NCI-H1417 (cell line): Measurements from ENCODE around the gene GTF2IRD2.
"Not testable (repeated sequence)": the region's sequence is repeated elsewhere in the genome, so short reads cannot be mapped to it uniquely, and the experiment has no call there.

ENCODE experiments used
- DNase-seq, 3 experiments: peaks; one replicate each; lab custom pipeline; 2025; lab: John Stamatoyannopoulos, UW

Gene GTF2IRD2

GRCh38 chr7:74850833-74851721, at the start of gene GTF2IRD2:
Gene GTF2IRD2, minus strand, starts transcription at chr7:74851605. Its CDS starts 15,227 bp downstream, at chr7:74836378.
- DNase-seq = peak in 2 of 3 experiments; percentile 38 to 60

GRCh38 chr7:74890158-74891123, 39.0 kb upstream of the GTF2IRD2 start:
- peak; percentile 58 to 94 (median 84) for DNase-seq

DNA sequence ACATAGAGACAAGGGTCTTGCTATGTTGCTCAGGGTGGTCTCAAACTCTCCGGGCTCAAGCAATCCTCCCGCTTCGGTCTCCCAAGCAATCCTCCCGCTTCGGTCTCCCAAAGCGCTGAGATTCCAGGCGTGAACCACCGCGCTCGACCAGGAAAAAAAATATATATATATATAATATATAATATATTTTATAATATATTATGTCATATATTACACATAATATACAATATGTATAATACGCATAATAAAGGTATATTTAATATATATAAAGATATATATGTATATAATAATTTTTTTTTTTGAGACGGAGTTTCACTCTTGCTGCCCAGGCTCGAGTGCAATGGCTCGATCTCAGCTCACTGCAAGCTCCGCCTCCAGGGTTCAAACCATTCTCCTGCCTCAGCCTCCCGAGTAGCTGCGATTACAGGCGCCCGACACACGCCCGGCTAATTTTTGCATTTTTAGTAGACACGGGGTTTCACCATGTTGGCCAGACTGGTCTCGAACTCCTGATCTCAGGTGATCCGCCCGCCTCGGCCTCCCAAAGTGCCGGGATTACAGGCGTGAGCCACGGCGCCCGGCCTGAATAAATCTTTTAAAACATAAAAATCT, 38.2 kb upstream of the GTF2IRD2 start:
- DNase-seq = not testable (repeated sequence)

GRCh38 chr7:74885295-74885694, 33.9 kb upstream of the GTF2IRD2 start:
- not testable (repeated sequence) for DNase-seq

GRCh38 chr7:74882110-74882509, 30.7 kb upstream of the GTF2IRD2 start:
- not testable (repeated sequence) for DNase-seq

- not testable (repeated sequence) for DNase-seq
These were observed 23.5 kb upstream of the GTF2IRD2 start for GRCh38 chr7:74874748-74875512.

DNA sequence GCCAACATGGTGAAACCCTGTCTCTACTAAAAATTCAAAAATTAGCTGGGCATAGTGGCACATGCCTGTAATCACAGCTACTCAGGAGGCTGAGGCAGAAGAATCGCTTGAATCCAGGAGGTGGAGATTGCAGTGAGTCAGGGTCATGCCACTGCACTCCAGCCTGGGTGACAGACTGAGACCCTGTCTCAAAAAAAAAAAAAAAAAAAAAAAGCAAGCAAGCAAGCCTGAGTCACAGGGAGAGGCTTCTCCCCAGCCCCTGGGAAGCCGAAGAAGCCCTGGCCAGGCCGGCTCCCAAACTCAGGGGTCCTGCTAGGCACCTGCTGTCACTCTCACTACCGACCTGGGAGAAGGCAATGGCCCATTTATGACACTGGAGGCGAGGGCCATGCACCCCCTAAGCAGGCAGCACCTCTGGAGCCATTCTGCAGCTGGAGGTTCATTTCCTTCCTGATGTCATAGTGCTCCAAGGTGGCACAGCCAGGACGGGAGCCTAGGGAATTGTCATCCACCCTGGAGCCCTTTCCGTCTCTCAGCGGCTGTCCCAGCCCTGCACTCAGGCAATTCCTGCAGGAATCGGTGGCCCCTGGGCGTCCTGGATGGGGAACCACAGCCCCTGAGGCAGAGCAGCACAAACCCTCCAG, 22.8 kb upstream of the GTF2IRD2 start:
- DNase-seq = not testable (repeated sequence)

GRCh38 chr7:74872542-74872941, 21.1 kb upstream of the GTF2IRD2 start:
- not testable (repeated sequence) for DNase-seq

- not testable (repeated sequence) for DNase-seq
These were observed 14.4 kb upstream of the GTF2IRD2 start for GRCh38 chr7:74865777-74866176.

DNA sequence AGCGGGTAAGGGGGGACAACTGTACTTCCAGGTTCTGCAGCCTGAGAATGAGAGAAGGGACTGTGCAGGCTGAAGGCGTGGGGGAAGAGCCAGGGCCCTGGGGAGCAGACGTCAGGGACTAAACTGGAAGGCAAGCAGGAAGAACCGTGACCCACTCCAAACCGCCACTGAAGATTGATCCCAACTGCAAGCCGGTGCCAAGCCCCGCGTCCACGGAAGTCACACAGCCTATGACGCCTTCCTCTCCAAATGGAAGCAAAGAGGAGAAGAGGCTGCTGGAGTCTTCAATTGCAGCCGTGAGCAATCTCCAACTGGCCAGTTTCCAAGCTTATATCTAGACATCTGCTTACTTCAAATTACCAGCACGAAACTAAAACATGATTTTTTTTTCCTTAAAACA, 1.6 kb downstream of the GTF2IRD2 start:
- DNase-seq = not testable (repeated sequence)

- DNase-seq = not testable (repeated sequence)
These were observed 21.0 kb downstream of the GTF2IRD2 start for GRCh38 chr7:74830411-74830810.

DNA sequence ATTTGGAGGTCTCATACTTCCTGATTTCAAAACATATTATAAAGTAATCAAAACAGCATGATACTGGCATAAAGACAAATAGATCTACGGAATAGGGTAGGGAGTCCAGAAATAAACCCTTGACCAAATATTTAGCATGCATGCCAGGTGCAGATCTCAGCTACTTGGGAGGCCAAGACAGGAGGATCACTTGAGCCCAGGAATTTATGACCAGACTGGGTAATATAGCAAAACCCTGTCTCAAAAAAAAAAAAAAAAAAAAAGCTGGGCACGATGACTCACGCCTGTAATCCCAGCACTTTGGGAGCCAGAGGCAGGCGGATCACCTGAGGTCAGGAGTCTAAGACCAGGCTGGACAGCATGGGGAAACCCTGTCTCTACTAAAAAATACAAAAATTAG, 21.4 kb downstream of the GTF2IRD2 start:
- DNase-seq = not testable (repeated sequence)

DNA sequence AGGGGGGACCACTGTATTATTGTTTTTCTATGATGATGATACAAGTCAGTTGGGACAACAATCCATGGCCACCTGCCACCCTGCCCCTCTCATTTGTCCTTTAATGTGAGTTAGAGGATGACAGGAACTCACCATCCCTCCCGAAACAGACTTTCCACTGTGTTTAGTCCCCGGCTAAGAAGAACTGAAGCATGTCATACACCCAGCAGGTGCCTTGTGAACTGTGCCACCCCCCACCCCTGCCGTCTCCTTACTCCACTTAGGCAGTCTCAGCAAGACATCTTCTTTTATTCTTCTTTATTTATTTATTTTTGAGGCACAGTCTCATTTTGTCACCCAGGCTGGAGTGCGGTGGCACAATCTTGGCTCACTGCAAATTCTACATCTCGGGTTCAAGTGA, 30.1 kb downstream of the GTF2IRD2 start:
- not testable (repeated sequence) for DNase-seq

- not testable (repeated sequence) for DNase-seq
These were observed 31.1 kb downstream of the GTF2IRD2 start for GRCh38 chr7:74820146-74820805.

DNA sequence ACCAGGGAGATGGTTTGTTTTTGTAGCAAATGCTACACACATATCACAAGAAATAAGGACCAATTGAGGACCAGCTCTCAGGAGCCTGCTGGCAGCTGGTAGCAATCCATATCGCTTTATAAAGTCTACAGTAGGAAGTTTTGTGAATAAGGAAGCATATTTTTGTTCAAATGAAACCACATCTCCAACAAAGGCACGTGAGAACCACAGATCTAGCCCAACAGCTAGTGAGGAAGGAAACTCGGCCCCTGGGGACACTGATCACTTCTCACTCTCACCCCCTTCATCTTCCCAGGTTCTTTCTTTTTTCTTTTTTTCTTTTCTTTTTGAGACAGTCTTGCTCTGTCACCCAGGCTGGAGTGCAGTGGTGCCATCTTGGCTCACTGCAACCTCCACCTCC, 35.5 kb downstream of the GTF2IRD2 start:
- not testable (repeated sequence) for DNase-seq

GRCh38 chr7:74798644-74799043, 52.8 kb downstream of the GTF2IRD2 start:
- not testable (repeated sequence) for DNase-seq

GRCh38 chr7:74797848-74798622, 53.4 kb downstream of the GTF2IRD2 start:
- not testable (repeated sequence) for DNase-seq

DNA sequence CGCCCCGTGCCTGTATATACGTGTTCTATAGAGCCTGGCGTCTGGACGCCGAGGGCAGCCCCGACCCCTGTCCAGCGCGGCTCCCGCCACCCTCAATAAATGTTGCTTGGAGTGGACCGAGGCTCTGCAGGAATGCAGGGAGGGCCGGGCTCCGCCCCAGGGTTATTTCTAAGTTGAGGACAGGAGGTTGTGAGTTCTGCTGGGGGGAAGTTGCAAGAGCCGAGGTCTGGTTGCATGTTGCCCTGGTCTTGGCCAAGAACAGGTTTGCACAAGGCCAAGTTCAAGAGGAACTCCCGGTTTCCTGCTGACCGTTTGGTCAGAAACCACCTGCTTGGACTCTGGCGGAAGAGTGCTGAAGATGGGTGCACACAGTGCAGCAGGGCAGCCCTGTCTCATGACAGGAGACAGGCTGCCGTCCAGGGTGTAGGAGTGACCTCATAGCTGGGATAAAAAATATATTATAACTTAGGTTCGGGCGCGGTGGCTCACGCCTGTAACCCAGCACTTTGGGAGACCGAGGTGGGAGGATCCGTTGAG, 62.1 kb downstream of the GTF2IRD2 start:
- DNase-seq = not testable (repeated sequence)
